Stimulated activated CD8-positive, alpha-beta memory T cell treated with anti-CD3 and anti-CD28 coated beads, Interleukin-7, amount 100 ng/mL, for 24 hours (primary cell): ENCODE results near the gene PRR23C.
"Not testable (repeated sequence)": the region's sequence is repeated elsewhere in the genome, so short reads cannot be mapped to it uniquely, and the experiment has no call there.

Source experiments
- DNase-seq: peaks from one replicate; pipeline ENCODE4 v3.0.0-alpha.2; 2020; ENCODE audit warnings: low read depth

The PRR23C gene

GRCh38 chr3:139044366-139045210, at the start of gene PRR23C:
PRR23C (minus strand) TSS chr3:139044892; CDS start chr3:139044620, 272 bp downstream.
- DNase-seq, result no peak

GRCh38 chr3:139093840-139094239, 49.1 kb upstream of the PRR23C start:
- no peak for DNase-seq

GRCh38 chr3:139088462-139089324, 44.0 kb upstream of the PRR23C start:
- DNase-seq, result no peak

- DNase-seq, result no peak
These were observed 42.9 kb upstream of the PRR23C start for GRCh38 chr3:139087621-139088020.

- no peak for DNase-seq
These were observed 39.5 kb upstream of the PRR23C start for GRCh38 chr3:139084176-139084575.

GRCh38 chr3:139074565-139075115, 29.9 kb upstream of the PRR23C start:
- DNase-seq, result no peak

GRCh38 chr3:139062918-139063317, 18.2 kb upstream of the PRR23C start:
- DNase-seq, result no peak

GRCh38 chr3:139052802-139053600, 8.3 kb upstream of the PRR23C start:
- DNase-seq, result no peak

- no peak for DNase-seq
These were observed 932 bp downstream of the PRR23C start for GRCh38 chr3:139043554-139044365.

- DNase-seq, result no peak
These were observed 7.2 kb downstream of the PRR23C start for GRCh38 chr3:139037478-139037877.

GRCh38 chr3:139032326-139033002, 12.2 kb downstream of the PRR23C start:
- DNase-seq, result no peak

- not testable (repeated sequence) for DNase-seq
These were observed 14.1 kb downstream of the PRR23C start for GRCh38 chr3:139030576-139030975.

- no peak for DNase-seq
These were observed 19.7 kb downstream of the PRR23C start for GRCh38 chr3:139024968-139025367.

GRCh38 chr3:139020868-139021234, 23.8 kb downstream of the PRR23C start, which contains the start of gene PRR23B:
PRR23B (minus strand) TSS chr3:139020926; CDS start chr3:139020661, 265 bp downstream.
- DNase-seq, result no peak

GRCh38 chr3:139020036-139020867, 24.4 kb downstream of the PRR23C start:
- DNase-seq, result no peak

GRCh38 chr3:139016430-139017048, 28.2 kb downstream of the PRR23C start:
- no peak for DNase-seq

- no peak for DNase-seq
These were observed 38.5 kb downstream of the PRR23C start, which contains the start of gene PRR23A for GRCh38 chr3:139006051-139006716. PRR23A (minus strand) TSS chr3:139006268; CDS start chr3:139006268, 0 bp downstream.

GRCh38 chr3:139005356-139005993, 39.2 kb downstream of the PRR23C start:
- DNase-seq, result no peak
